Ramos (cell line): Measurements from ENCODE around the gene GATA6.
"Not testable (repeated sequence)": the region's sequence is repeated elsewhere in the genome, so short reads cannot be mapped to it uniquely, and the experiment has no call there.

Experiments
- in situ Hi-C: fragments of 300-500 bp; cut with MboI; formaldehyde crosslinking; loops from one replicate; pipeline ENCODE4 v1.14.3; 2022; ENCODE audit warnings: low sequenced_read_pairs; ENCODE audit not compliant: unreplicated experiment

GATA6 gene

GRCh38 chr18:22179174-22179573 is 9.8 kb downstream of the GATA6 start:
- in situ Hi-C loops = no loop called here

- in situ Hi-C loops = no loop called here
Measured at GRCh38 chr18:22179631-22180030, 10.2 kb downstream of the GATA6 start.

DNA sequence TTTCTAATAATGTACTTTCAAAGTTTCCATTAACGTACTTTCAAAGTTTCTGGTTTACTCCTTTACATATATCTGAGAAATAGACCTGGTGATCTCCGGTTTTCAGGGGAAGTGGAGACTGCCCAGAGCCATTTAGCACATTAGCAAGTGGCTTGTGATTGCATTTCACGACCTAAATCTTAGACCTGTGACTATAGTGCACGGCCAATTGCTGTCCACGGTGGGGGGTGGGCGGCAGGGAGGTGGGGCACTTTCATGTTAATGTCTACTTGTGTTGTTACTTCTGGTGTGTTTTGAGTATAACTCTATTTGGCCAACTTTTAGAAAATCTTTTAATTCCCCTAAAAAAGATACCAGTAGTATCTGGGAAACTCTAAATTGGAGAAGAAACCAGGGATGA is 11.3 kb downstream of the GATA6 start:
- in situ Hi-C loops = no loop called here

- in situ Hi-C loops = no loop called here
Measured at GRCh38 chr18:22182884-22183697, 13.7 kb downstream of the GATA6 start.

DNA sequence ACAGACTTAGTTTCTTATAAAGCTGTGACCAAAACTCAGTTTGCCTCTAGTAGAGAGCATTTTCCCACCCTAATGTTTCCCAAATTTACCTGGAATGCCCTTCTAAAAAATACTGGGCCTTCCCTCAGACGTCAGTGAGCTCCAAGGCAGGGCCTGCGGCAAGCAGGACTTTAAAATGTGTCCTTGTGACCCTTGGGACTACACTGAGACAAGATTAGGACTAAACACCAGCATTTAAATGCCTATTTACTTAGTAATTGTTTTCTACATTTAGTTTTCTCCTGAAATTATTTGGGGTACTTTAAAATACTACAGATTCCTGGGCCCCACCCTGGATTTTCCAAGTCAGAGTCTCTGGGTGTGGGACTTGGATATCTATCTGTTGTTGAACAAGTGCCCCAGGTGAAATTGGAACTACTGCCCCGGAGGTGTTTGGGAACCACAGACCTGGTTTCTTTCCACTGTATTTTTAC is 14.3 kb downstream of the GATA6 start:
- in situ Hi-C loops = no loop called here

DNA sequence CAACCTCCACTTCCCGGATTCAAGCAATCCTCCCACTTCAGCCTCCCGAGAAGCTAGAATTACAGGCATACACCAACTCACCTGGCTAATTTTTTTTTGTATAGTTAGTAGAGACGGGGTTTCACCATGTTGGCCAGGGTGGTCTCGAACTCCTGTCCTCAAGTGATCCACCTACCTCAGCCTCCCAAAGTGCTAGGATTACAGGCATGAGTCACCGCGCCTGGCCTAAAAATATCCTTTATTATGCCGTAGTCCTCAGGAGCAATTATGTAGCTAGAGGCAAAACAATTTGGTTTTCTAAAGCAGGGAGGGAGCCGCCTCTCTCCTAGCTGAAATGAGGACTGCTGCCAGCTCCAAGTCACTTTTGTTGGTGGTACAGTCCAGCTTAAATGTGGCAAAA is 15.2 kb downstream of the GATA6 start:
- in situ Hi-C loops = not testable (repeated sequence)

- in situ Hi-C loops = no loop called here
Measured at GRCh38 chr18:22185273-22185672, 15.9 kb downstream of the GATA6 start.

- in situ Hi-C loops = no loop called here
Measured at GRCh38 chr18:22185771-22186386, 16.5 kb downstream of the GATA6 start.

GRCh38 chr18:22186484-22186971 is 17.1 kb downstream of the GATA6 start:
- in situ Hi-C loops = no loop called here

DNA sequence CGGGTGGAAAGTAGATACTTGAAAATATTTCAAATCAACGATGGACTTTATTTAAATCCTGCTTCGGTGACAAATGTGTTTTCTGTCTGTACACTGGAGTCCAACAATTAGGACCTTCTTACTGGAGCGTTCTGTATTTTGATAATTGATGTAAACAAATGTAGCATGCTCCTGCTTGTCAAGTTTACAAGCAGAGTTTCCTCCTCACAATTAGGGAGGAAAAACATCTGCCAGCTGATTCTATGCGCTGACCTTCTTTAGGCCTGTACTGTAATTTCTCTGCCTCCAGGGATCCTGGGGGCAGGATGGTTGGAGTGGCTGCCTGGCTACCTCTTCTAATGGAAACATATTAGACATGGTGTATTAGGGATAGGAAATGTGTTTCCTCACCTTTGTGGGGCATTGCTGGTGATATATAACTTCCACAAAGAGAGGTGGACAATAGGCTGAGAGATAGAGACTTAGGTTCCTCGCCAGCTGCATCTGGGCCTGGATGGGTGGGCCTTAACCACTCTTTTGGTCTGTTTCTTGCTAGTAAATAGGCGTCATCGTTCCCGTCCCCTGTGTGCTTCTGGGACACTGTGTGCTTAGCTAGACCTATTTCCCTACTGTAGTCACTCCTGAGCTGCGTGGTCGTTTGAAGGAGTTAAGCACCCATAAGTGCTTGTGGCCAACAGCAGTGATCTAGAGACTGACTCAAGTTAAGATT is 19.3 kb downstream of the GATA6 start:
- in situ Hi-C loops = no loop called here

DNA sequence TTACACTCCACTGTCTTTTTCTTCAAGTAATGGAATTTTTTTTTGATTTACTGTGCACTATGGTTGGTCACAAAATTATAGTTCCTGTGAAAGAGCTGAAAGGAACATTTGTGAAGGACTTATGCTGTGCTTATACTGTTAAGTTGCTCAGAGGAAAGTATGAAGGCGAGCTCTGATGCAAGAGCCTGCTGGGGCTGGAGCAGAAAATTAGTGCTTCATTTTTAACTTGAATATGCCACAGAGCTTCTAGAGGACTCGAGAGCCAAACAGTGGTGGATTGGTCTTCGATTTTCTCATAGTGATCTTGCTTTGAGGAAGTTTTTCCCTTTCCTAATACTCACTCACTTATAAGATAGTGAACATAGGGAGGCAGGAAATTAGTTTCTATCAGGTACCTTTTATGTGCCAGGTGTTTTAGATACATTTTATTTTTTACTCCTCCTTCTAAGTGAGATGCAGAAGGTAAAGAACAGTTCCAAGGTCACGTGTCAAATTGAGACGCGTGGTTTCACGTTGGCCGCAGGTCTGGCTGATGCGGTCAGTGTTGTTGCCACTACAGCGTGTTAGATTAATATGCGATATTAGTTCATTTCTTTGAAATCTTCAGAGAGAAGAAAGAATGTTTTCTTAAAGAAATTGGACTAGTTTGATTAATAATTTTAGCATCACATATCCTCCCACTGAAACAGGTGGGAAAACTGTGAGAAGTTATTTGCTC is 20.2 kb downstream of the GATA6 start:
- in situ Hi-C loops = no loop called here

DNA sequence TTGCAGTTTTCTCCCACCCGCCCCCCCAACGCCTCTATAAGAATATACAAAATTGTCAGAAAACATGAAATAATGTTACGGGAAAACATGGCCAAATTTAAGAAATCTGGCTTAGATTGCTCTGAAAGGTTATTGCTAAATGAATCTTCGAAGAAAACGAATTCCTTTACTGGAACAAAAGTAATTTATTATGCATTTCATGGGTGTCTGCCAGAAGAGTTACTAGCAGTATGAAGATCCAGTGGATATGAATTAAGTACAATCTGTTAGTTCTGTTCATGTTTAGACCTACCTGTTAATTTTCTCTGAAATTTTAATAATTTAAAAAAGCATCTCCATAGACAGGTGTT is 21.9 kb downstream of the GATA6 start:
- in situ Hi-C loops = no loop called here

GRCh38 chr18:22191923-22192322 is 22.5 kb downstream of the GATA6 start:
- in situ Hi-C loops = no loop called here

- in situ Hi-C loops = no loop called here
Measured at GRCh38 chr18:22193466-22193865, 24.1 kb downstream of the GATA6 start.

DNA sequence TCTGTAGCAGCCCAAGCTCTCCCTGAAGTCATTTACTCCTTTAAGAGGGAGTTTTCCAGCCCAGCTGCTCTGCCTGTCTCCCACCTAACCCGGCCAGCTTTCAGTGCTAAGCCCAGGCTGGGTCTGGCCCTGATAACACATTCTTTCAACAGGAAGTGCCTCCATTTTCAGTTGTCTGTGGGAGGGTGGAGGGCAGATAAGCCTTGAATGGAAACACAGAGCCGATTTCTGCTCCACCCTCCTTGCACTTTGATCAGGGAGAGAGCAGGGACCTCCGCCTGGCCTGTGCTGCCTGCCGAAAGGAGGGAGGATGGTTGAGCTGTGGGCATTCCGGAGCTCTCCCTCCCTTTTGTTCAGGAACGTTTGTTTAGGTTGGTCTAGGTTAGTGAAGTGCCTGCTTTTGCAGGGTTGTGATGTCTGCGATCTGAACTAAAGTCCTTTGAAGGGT is 24.8 kb downstream of the GATA6 start:
- in situ Hi-C loops = no loop called here

- in situ Hi-C loops = no loop called here
Measured at GRCh38 chr18:22195052-22195451, 25.7 kb downstream of the GATA6 start.

- in situ Hi-C loops = not testable (repeated sequence)
Measured at GRCh38 chr18:22196943-22197342, 27.6 kb downstream of the GATA6 start.

DNA sequence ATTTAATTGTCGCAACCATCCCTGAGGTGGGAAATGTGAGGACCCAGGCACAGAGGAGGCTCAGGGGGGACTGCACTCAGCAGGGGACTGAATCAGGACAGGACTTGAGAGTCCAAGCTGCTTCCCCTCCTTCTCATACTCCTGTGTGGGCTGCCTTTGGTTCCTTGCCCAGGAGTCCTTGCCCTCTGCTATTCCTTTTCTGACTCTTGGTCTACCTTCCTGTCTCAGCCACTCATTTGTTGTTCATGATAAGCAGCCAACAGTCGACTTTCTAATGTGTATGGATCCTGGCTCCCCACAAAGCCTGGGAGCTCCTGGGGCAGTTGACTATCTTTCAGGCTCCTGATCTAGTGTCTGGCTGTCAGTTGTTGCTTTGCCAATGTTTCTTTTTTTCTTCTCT is 28.3 kb downstream of the GATA6 start:
- in situ Hi-C loops = no loop called here

DNA sequence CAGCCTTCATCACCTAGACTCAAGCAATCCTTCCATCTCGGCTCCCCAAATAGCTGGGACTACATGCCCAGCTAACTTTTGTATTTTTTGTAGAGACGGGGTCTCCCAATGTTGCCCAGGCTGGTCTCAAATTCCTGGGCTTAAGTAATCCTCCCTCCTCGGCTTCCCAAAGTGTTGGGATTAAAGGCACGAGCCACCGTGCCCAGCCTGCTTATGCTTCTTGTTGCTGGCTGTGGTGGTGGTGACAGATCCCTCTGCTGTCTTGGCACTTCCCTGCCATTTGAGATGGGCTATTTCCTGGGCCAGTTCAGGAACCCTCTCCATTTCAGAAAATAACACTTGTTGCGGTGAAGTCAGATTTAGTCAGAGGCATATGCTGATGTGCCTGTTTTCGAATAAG is 28.8 kb downstream of the GATA6 start:
- in situ Hi-C loops = no loop called here

GRCh38 chr18:22199005-22199404 is 29.6 kb downstream of the GATA6 start:
- in situ Hi-C loops = no loop called here
